ENCODE measurements around the gene B4GALT6.

B4GALT6 gene

DNA sequence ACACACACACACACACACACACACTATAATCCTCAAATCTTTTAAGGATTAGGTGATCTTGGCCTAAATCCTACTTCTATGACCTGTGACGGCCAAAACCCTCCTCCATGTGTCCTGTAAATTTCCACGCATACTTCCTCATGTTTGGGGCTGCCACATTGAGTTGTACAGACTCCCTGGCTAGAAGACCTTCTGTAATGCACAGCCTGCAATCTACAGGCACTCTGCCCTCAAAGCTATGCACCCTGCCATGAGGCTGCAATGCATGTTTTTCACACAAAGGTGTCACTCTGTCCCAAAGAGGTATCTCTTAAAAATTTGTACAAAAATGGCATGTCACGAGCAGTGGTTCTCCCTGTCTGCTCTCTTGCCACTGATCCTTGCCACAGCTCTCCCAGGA, 26.4 kb upstream of the B4GALT6 start:
- TF ChIP-seq, protein P1, sequence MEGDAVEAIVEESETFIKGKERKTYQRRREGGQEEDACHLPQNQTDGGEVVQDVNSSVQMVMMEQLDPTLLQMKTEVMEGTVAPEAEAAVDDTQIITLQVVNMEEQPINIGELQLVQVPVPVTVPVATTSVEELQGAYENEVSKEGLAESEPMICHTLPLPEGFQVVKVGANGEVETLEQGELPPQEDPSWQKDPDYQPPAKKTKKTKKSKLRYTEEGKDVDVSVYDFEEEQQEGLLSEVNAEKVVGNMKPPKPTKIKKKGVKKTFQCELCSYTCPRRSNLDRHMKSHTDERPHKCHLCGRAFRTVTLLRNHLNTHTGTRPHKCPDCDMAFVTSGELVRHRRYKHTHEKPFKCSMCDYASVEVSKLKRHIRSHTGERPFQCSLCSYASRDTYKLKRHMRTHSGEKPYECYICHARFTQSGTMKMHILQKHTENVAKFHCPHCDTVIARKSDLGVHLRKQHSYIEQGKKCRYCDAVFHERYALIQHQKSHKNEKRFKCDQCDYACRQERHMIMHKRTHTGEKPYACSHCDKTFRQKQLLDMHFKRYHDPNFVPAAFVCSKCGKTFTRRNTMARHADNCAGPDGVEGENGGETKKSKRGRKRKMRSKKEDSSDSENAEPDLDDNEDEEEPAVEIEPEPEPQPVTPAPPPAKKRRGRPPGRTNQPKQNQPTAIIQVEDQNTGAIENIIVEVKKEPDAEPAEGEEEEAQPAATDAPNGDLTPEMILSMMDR (IDR thresholded peaks at IDR 0.05; ENCODE audit: control insufficient read depth, insufficient read depth, low read depth, low read length, missing control alignments), result no peak
- H3K4me3 ChIP-seq (ENCODE audit: control insufficient read depth, low read depth, low read length), result no peak overlapping the region
- no peak for DNase-seq (ENCODE audit: low read depth)

DNA sequence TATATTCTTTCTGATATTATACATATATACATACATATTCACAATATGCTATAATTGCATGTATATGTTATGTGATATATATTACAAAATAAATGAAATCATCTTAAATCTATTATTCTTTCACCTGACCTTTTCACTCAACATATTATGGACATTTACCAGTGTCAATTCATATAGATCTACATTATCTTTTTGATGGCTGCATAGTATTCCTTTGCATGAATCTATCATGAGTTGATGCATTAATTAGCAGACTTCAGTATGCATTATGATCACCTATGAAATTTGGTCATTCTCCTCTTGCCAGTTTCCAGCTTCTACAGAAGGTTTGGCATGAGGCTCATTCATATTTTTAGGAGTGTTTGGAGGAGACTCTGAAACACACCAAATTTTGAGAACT, 23.4 kb upstream of the B4GALT6 start:
- H3K4me3 ChIP-seq (ENCODE audit: control insufficient read depth, low read depth, low read length), result no peak overlapping the region
- TF ChIP-seq, protein P1 (IDR thresholded peaks at IDR 0.05; ENCODE audit: control insufficient read depth, insufficient read depth, low read depth, low read length, missing control alignments), result no peak
- DNase-seq (ENCODE audit: low read depth), result no peak

DNA sequence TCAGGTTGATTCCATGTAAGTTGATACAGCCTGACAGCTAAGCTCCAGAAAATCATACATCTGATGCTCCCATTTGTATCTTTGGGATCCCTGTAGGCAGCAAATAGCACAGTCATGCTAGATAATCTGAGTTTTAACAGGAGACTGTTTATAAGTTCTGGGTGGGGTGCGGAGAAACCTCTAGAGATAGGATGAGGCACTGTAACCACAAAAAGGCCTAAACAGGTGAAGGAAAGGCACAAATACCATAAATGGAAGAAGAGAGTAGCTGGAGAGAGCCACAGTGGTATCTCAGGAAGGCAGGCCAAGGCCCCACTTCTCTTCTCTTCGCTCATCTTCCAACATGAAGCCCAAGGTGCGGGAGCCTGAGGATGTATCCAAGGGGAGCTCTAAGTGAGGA, 18.1 kb upstream of the B4GALT6 start:
- H3K4me3 ChIP-seq (ENCODE audit: control insufficient read depth, low read depth, low read length), result no peak overlapping the region
- TF ChIP-seq, protein P1 (IDR thresholded peaks at IDR 0.05; ENCODE audit: control insufficient read depth, insufficient read depth, low read depth, low read length, missing control alignments), result no peak
- no peak for DNase-seq (ENCODE audit: low read depth)

DNA sequence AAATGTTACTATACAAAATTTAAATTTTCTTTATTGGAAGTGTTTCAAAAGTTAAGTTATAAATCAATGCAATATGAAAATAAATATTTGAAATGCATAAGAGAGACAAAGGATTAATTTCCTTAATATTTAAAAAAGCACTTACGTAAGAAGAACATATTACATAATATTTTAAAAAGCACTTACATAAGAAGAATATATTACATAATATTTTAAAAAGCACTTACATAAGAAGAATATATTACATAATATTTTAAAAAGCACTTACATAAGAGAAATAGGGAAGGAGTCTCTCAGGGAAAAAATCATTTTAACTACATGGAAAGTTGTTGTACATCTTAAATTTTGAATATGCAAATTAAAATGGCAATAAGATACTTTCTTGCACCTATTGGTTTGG, 17.4 kb upstream of the B4GALT6 start:
- no peak for DNase-seq (ENCODE audit: low read depth)
- TF ChIP-seq, protein P1 (IDR thresholded peaks at IDR 0.05; ENCODE audit: control insufficient read depth, insufficient read depth, low read depth, low read length, missing control alignments), result no peak
- no peak overlapping the region for H3K4me3 ChIP-seq (ENCODE audit: control insufficient read depth, low read depth, low read length)

DNA sequence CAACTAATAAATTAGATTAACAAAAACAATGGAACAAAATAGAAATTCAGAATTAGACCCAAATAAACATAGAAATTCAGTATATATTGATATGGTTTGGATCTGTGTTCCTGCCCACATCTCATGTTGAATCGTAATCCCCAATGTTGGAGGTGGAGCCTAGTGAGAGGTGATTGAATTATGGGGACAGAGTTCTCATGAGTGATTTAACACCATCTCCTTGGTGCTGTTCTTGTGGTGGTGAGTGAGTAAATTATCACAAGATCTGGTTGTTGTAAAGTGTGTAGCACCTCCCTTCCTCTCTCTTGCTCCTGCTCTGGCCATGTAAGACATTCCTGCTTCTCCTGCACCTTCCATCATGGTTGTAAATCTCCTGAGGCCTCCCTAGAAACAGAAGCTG, 16.6 kb upstream of the B4GALT6 start:
- H3K4me3 ChIP-seq (ENCODE audit: control insufficient read depth, low read depth, low read length), result no peak overlapping the region
- no peak for DNase-seq (ENCODE audit: low read depth)
- TF ChIP-seq, protein P1 (IDR thresholded peaks at IDR 0.05; ENCODE audit: control insufficient read depth, insufficient read depth, low read depth, low read length, missing control alignments), result no peak

DNA sequence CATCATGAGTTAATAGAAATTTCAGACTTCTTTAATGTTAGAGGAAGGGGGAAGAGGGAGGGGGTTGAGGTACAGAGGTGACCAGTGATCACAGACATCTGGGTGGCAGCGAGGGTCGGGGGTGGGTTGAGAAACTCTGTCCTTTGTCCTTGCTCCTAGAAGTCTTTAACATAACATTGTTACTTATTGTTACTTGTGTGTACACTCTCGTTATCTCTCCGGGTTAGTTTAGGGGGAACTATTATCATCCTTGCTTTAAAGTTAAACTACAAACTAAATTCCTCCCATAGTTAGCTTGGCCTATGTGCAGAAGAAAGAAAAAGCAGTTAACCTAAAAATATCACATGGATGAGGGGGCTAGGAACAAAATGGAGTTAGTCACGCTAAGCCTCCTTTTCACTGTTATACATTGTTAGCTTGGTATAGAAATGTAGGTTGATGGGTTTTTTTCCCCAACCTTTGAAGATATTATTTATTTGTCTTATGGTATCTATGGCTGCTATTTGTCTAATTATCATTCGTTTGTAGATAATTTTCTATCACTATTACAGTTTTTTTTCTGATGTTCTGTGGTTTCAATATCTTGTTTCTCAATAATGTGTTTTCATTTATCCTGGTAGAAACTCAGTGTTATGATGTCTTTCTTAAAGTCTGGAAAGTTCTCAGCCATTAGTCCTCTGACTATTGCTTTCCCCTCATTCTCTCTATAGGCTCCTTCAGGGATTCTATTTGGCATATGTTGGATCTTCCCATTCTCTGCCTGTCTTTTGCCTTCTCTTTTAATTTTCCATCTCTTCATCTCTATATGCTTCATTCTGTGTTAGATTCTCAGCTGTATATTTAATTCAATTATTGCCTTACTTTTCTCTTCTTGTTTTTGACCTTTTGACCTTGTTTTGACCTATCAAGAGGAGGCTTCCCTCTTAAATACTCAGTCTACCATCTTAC, 13.2 kb upstream of the B4GALT6 start:
- DNase-seq (ENCODE audit: low read depth), result no peak
- TF ChIP-seq, protein P1 (IDR thresholded peaks at IDR 0.05; ENCODE audit: control insufficient read depth, insufficient read depth, low read depth, low read length, missing control alignments), result no peak
- no peak overlapping the region for H3K4me3 ChIP-seq (ENCODE audit: control insufficient read depth, low read depth, low read length)

Measured in AG09309 (cell line).